GM20431 (cell line): ENCODE results near the gene KRCC1.
"Not testable (repeated sequence)": the region's sequence is repeated elsewhere in the genome, so short reads cannot be mapped to it uniquely, and the experiment has no call there.

Source experiments
- in situ Hi-C: fragments of 300-500 bp; cut with MseI, MboI; formaldehyde crosslinking; loops from one replicate; pipeline ENCODE4 v1.15.0; 2020; ENCODE audit warnings: low sequenced_read_pairs; ENCODE audit not compliant: unreplicated experiment

The KRCC1 gene

DNA sequence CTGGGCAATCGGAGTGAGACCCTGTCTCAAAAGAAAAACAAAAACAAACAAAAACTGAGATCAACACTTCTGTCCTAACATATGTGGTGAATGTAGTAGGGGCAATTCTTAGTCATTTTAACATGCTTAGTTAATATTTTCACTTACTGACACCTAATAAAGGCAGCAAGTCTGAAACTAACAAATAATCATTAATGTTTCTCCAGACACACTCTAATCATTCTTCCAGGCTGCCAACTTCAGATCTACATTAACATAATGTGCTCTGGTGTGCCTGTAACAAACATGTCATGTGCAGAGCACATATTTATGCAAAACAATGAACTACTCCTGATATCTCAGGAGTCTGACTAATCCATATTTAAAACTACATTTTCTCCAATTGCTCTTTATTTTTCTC lies 6.0 kb downstream of the KRCC1 start:
- in situ Hi-C loops, result no loop called here

DNA sequence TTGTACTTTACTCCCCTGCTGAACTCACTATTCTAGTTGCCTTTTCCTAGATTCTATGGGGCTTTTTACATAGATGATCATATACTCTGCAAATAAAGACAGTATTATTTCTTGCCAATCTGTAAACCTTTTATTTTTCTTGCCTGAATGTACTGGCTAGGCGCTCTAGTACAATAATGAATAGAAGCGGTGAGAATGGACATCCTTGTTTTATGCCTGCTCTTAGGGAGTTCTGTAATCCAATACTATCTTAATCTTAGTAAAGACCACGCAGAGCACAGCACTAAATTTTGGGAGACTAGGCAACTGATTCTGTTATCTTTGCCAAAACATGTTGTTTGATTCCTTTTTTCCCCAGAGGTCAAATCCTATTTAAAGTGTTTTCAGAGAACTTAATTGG lies 7.0 kb downstream of the KRCC1 start:
- in situ Hi-C loops, result no loop called here

DNA sequence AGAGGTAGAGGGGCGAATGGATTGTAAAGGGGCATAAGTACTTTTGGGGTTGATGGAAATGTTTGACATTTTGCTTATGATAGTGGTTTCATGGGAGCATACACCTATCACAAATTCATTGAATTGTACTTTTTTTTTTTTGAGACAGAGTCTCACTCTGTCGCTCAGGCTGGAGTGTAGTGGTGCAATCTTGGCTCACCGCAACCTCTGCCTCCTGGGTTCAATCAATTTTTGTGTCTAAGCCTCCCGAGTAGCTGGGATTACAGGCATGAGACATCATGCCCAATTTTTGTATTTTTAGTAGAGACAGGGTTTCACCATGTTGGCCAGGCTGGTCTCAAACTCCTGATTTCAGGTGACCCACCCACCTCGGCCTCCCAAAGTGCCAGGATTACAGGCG lies 10.0 kb downstream of the KRCC1 start:
- in situ Hi-C loops, result not testable (repeated sequence)

DNA sequence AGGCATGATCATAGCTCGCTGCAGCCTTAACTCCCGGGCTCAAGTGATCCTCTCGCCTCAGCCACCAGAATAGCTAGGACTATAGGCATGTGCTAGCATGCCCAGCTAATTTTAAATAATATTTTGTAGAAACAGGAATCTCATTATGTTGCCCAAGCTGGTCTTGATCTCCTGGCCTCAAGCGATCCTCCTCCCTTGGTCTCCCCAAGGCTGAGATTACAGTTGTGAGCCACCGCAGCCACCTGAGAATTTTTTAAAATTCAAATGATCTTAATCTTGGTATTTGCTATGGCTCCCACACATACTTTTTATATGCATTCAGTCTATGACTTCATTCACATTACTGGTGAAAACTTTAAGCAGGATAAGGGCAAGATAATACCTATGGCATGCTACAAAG lies 13.1 kb downstream of the KRCC1 start:
- in situ Hi-C loops, result no loop called here

DNA sequence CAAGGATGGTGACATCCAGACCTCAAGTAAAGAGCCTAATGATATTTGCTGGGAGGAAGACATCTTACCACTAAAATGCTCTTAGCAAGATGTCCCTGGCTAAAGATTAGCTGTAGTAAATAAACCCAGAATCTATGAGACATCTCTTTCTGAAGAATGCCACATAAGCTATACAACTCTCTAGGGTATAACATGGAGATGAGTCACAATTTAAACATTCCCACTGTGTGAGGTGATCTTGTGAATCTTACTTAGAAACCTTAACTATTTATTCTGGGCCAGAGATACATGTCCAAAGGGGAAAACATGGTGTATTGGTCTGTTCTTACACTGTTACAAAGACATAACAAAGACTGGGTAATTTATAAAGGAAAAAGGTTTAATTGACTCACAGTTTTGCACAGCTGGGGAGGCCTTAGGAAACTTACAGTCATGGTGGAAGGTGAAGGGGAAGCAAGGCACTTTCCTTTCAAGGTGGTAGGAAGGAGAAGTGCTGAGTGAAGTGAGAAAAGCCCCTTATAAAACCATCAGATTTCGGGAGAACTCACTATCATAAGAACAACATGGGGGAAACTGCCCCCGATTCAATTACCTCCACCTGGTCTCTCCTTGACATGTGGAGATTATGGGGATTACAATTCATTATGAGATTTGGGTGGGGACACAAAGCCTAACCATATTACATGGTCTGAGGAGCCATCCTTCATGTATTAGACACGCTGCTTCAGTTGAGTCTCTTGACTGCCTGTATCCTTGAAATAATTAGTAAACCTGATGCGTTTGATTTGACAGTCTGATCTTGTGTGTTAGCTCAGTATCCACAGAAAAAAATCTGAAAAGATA lies 17.1 kb downstream of the KRCC1 start:
- in situ Hi-C loops, result no loop called here

DNA sequence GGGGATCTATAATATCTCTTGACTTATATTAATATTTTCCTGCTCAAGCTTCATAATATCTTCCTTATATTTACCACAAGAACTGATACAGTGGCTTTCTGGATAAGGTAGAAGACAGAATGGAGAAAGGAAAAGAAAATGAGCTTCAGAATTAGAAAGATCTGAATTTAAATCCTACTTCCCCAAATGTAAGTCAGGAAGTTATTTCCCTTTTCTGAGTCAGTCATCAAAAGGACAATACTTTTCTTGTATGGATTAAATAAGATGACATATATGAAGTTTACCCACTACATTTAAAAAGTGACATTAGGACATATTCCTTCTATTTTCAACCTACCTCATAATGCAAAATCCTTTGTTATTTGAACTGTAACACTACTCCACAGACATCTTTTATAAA lies 19.0 kb downstream of the KRCC1 start:
- in situ Hi-C loops, result no loop called here

DNA sequence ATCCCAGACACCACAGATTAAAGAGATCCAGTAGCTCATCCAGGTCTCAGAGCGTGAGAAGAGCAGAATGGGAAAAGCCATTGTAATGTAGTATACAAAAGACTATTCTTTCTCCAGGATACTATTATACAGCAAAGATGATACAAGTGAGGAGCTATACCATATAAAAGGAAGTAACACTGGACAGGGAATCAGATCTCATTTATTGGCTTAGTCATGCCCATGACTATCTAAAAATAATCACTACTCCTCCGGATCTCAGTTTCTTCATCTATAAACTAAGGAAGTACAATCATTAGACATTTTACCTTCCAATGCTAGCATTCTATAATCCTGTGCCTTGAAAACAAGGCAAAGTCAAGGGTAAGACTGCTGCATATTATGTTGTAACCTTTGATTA lies 19.4 kb downstream of the KRCC1 start:
- in situ Hi-C loops, result no loop called here

DNA sequence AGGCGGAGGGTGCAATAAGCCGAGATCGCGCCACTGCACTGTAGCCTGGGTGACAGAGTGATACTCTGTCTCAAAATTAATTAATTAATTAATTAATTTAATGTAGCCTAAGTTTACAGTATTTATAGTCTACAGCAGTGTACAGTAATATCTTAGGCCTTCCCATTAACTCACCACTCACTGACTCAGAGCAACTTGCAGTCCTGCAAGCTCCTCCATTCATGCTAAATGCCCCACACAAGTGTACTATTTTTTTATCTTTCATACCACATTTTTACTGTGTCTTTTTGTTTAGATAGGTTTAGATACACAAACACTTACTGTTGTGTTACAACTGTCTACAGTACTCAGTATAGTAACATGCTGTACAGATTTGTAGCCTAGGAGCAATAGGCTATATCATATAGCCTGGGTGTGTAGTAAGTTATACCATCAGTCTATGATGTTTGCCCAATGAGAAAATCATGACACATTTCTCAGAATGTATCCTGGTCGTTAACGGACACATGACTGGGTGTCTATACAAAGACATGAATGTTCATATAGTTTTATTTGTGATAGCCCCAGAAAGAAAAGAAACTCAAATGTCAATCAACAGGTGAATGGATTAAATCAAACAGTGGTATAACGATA lies 23.4 kb downstream of the KRCC1 start:
- in situ Hi-C loops, result no loop called here

DNA sequence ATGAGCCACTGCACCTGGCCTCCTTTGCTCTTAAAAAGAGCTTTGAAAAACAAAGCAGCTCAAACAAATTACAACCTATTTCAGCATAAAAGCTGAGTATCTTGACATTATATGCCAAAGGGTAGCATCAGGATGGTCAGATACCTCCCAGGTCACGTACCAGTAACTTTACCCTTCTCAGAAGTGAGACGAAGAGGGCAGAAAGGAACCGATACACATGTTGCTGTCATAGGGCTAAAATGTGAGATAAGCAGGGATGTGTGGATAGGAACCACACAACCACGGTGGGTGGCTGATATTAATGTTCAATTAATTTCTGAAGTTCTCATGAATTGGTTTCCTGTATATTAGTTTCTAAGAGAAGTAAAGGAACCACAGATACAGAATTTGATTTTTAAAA lies 26.7 kb downstream of the KRCC1 start:
- in situ Hi-C loops, result no loop called here

DNA sequence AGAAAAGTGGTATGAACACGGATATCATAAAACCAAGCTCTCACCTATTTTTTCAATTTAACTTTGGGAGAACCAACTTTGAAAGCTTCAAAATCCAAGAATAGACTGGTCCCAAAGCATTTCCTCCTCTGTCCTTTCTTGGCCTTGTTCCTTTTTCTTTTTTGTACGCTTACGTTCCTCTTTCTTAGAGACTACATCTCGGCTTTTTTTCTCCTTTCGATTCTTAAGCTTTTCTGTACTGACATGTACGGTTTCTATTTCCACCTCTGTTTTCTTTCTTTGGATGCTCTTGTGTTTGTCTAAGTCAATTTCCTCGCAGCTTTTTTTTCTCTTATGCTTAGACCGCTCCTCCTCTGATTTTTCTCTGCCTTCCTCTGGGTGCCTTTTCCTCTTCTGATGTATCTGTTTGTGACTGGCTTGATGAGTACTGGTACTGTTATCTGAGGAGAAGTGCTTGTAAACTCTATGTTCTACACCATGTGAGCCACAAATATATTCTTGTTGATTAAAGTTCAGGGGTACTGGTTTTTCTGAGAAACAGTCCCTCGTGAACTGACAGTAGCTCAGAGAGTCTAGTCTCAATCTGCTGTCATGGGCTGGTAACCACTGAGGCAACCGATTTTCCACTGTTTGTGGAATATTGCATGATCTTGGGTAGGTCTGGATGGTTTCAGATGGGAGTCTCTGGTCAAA lies 27.7 kb downstream of the KRCC1 start:
- in situ Hi-C loops, result no loop called here

DNA sequence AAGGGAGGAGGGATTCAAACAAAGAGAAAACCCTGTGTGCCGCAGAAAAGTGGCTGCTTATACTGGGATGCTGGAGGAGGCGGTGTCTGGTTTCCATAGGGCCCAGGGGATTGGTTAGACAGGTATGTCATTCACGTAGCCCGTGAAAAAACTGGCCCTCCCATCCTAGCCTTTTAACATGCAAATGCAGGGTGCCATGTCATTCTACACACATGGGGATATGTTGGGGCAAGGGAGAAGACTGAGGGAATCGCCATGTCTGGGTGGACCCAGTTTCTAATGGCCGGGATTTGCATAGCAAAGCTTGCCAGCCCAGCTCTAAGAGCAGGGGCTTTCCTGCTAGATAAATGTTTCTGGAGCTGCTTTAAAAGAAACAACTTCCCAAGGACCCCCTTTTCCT lies 31.1 kb downstream of the KRCC1 start:
- in situ Hi-C loops, result no loop called here

DNA sequence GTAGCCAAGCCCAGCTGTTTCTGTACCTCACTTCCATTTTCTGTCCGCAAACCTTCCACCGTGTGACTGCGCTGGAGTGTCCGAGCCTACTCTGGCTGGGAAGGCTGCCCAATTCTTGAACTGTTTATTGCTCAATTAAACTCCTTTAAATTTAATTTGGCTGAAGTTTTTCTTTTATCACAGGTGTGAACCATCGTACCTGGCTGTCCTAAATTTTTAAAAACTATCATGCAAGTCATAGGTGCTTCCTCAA lies 33.0 kb downstream of the KRCC1 start:
- in situ Hi-C loops, result no loop called here

DNA sequence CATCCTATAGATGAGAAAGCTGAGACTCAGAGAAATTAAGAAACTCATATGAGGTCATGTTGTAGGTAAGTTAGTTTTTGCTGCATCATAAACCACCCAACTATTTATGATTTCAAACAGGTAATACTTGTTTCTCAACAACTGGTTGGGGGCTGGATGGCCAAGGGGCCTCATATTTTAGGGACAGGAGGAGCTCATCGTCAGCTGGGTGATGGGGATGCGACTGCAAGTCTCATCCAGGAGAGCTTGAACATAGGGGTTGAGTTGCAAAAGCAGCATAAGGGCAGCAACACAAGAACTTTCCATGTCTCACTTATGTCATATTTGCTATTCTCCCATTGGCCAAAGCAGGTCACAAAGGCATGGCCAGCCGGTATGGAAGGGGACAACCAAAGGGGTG lies 35.6 kb downstream of the KRCC1 start:
- in situ Hi-C loops, result no loop called here

DNA sequence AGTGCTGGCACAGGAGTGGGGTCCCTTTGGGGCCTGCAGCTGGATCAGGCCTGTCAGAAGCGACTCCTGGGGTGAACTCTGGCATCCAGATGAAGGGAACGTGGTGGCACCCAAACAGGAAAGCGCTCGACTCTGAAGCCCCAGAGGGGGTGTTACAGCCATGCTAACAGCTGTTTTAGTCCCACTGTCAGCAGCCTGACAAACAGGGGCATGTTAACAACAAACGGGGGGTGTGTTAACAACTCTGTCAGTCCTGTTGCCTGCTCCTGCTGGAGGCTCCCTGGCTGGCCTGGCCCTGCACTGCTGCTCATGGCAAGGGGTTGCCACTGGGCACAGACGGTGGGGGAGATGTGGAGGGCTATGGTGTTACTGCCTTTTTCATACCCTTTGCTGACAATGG lies 36.7 kb downstream of the KRCC1 start:
- in situ Hi-C loops, result no loop called here

DNA sequence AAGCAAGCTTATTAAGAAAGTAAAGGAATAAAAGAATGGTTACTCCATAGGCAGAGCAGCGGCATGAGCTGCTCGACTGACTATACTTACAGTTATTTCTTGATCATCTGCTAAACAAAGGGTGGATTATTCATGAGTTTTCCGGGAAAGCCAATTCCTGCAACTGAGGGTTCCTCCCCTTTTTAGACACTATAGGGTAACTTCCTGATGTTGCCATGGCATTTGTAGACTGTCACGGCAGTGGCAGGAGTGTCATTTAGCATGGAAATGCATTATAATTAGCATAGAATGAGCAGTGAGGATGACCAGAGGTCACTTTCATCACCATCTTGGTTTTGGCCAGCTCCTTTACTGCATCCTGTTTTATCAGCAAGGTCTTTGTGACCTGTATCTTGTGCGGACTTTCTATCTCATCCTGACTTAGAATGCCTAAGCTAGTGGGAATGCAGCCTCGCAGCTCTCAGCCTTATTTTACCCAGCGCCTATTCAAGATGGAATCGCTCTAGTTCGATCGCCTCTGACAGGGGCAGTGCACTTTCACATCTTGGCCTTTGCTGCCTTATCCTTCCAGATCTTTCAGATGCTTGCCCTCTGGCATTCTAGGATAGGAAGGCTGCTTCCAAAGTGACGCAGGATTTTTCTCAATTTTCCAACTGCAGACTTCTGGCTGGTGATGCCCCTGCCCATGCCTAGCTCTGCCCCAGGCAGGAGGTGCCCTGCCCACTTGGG lies 37.3 kb downstream of the KRCC1 start:
- in situ Hi-C loops, result not testable (repeated sequence)

DNA sequence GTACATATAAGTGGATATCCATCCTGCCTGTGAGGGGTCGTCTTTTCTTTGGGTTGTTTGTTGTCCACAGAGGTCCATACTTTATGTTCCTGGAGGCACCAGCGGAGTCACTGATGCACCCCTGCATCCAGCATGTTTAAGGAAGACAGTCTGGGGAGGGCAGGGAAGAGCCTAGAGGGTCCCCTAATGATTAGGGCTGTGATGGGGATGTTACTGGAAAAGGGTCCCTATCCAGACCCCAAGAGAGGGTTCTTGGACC lies 37.9 kb downstream of the KRCC1 start:
- in situ Hi-C loops, result not testable (repeated sequence)

DNA sequence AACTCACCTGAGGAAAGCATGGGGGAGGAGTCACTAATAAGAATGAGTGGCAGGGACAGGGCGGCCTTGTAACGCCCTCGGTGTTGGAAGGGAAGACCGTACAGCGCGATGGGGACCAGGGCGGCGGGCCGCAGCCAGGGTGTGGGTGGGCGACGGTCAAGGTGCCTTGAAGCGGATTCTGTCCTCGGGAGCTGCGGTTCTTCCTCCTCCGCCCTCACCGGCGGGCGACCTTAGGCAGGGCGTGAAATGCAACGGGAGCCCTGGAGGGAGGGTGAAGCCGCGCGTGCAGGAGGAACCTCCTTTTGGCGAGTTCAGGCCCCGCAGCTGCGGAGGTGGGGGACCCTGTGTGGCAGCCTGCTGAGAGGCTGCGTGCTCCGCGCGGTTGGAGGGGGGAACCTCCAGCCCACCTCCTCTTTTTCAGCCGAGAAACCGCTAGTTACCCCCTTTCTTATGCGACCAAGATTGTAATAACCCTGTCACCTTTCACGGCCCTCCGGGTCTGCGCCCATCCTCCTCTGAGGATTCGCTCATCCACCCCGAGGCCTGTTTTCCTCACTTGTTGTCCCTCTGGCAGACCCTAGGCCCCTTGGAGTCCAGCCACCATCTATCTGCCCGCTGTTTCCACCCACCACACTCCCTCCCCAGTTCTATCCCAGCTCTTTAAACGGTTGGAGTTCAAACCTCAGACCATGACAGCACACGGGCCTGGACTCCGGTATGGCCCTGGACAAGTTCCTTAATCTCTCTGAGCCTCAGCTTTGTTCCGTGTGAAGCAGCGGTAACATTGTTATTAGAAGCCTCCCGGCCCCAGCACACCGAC lies 38.4 kb downstream of the KRCC1 start:
- in situ Hi-C loops, result no loop called here

DNA sequence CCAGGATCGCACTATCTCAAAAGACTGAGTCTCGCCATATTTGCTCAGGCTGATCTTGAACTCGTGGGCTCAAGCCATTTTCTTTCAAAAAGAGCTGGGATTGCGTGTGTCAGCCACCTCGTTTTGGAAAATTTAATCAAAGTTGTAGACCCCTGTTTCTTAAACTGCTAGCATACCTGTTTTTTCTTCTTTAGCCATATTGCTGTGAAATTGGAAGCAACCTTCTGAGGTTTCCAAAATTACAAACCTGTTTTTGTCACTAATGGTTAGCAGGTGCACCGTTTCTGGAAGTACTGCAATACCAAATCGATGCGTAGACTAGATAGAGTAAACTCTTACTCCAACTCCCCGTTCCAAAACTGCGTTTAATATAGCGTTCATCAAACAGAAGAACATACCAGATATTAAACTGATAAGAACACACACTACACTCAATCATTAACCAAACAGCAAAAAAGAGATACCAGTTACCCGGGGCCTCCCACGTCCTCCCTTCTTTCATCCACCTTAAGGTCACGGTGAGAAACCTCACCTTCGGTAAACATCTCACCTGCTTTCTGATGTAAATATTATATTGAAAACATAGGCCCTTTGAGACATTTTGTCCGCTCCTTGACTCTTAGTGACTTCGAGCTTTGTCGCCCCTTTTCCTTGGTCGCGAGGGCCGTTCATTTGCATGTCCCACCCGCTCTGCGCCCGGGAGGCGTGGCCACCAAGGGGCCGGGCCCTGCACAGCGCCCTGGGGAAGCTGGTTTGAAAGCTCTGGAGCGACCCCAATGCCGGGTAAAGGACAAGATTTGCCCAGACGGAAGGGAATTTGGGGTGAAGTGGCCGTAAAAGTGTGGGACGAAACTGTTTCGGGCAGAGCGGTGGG lies 39.3 kb downstream of the KRCC1 start, which contains the start of gene RNU2-63P:
Gene RNU2-63P, minus strand, starts transcription at position 462 of the 874 bp plus-strand sequence.
- in situ Hi-C loops, result no loop called here

DNA sequence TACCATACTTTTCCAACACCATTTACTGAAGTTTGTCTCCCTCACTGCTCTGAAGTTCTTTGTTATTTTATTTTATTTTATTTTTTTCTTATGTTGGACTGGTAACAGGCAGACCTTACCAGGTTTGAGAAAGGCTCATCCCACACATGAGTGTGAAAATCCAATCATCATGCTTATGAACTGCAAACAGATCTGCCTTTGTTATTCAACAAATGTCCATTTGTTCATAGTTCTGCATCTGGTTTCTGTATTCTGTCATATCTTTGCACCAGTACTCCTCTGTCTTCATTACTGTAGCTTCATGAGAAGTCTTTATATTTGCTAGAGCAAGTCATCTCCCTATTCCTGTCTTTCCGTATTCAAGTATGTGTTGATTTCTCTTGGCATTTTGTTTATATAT lies 44.6 kb downstream of the KRCC1 start:
- in situ Hi-C loops, result no loop called here
